ENCODE measurements around the gene EPB41L2. TPM values are rescaled to one million over a fixed set of nuclear protein-coding genes. Genes with fewer than 3 reads are reported as not detected.

EPB41L2 gene
- total and polyA plus RNA-seq, 10 donors, result 19.3 to 210 (median 123) TPM

- WGBS, 5 donors, result 72 to 97% (median 93%) methylated on average over 1 of the region's 1 CpG
- no peak for TF ChIP-seq CTCF (IDR thresholded peaks at IDR 0.05 in 8 of 11, conservative IDR thresholded peaks at IDR 0.05 in 3 of 11)
- no peak for TF ChIP-seq POLR2A (IDR thresholded peaks at IDR 0.05)
- TF ChIP-seq POLR2AphosphoS5 (IDR thresholded peaks at IDR 0.05), result no peak
- intact Hi-C loops (cut with DNase I; ENCODE audit: low total_unique reads), result no loop called here
Measured at GRCh38 chr6:131051341-131051740, 11.7 kb downstream of the EPB41L2 start.

GRCh38 chr6:131049608-131050007 is 13.4 kb downstream of the EPB41L2 start:
- intact Hi-C loops (cut with DNase I; ENCODE audit: low total_unique reads), result no loop called here
- no peak overlapping the region for H3K4me3 ChIP-seq
- H3K36me3 ChIP-seq, result peaks cover 0 to 12% (median 0%) of the 10 kb centered on the region in 6 donors
- H3K9me3 ChIP-seq, result peaks cover 10 to 32% (median 24%) of the 10 kb centered on the region in 8 donors
- DNase-seq, result no peak
- H3K4me1 ChIP-seq, result peaks cover 0 to 7% (median 0%) of the 10 kb centered on the region in 6 donors
- H3K27ac ChIP-seq, result no peak overlapping the region
- WGBS, 5 donors, result 92 to 97% (median 96%) methylated on average over 3 of the region's 3 CpGs
- H3K27me3 ChIP-seq (replicated peaks in 1 of 7), result no peaks in the 10 kb centered on the region
- no peak for TF ChIP-seq POLR2AphosphoS5 (IDR thresholded peaks at IDR 0.05)

More at GRCh38 chr6:131051341-131051740, 11.7 kb downstream of the EPB41L2 start:
- Histone ChIP-seq H3K27me3 (replicated peaks in 1 of 7) (no peaks in the 10 kb centered on the region), H3K4me3 (no peak overlapping the region), H3K36me3 (peaks cover 0 to 22% (median 0%) of the 10 kb centered on the region in 6 donors), H3K9me3 (peaks cover 12 to 49% (median 41%) of the 10 kb centered on the region in 8 donors), H3K27ac (no peak overlapping the region), H3K4me1 (peaks cover 0 to 7% (median 0%) of the 10 kb centered on the region in 6 donors)
- DNase-seq, result no peak

- intact Hi-C loops (cut with DNase I; ENCODE audit: low total_unique reads), result no loop called here
- WGBS, 5 donors, result 85 to 90% (median 87%) methylated on average over 4 of the region's 4 CpGs
- no peak for TF ChIP-seq POLR2AphosphoS5 (IDR thresholded peaks at IDR 0.05)
- TF ChIP-seq CTCF (IDR thresholded peaks at IDR 0.05 in 8 of 11, conservative IDR thresholded peaks at IDR 0.05 in 3 of 11), result no peak
- TF ChIP-seq POLR2A (IDR thresholded peaks at IDR 0.05), result no peak
- Histone ChIP-seq H3K27ac (no peak overlapping the region), H3K4me3 (no peak overlapping the region), H3K36me3 (peaks cover 0 to 7% (median 0%) of the 10 kb centered on the region in 6 donors), H3K9me3 (peaks cover 4 to 26% (median 18%) of the 10 kb centered on the region in 8 donors), H3K4me1 (peaks cover 0 to 7% (median 0%) of the 10 kb centered on the region in 6 donors), H3K27me3 (replicated peaks in 1 of 7) (no peaks in the 10 kb centered on the region)
- no peak for DNase-seq
Measured at GRCh38 chr6:131048933-131049515, 14.0 kb downstream of the EPB41L2 start.

GRCh38 chr6:131048459-131048858 is 14.6 kb downstream of the EPB41L2 start:
- Histone ChIP-seq H3K27me3 (replicated peaks in 1 of 7) (no peaks in the 10 kb centered on the region), H3K27ac (no peak overlapping the region), H3K4me3 (no peak overlapping the region), H3K4me1 (peaks cover 0 to 7% (median 0%) of the 10 kb centered on the region in 6 donors), H3K9me3 (peaks cover 0 to 20% (median 12%) of the 10 kb centered on the region in 8 donors), H3K36me3 (peaks cover 0 to 2% (median 0%) of the 10 kb centered on the region in 6 donors)
- no peak for TF ChIP-seq POLR2A (IDR thresholded peaks at IDR 0.05)
- TF ChIP-seq POLR2AphosphoS5 (IDR thresholded peaks at IDR 0.05), result no peak
- TF ChIP-seq CTCF (IDR thresholded peaks at IDR 0.05 in 8 of 11, conservative IDR thresholded peaks at IDR 0.05 in 3 of 11), result no peak
- no peak for DNase-seq
- intact Hi-C loops (cut with DNase I; ENCODE audit: low total_unique reads), result no loop called here
- WGBS, 5 donors, result 93 to 96% (median 95%) methylated on average over 5 of the region's 5 CpGs

All from spleen (tissue), 11 donors.